GM19372 (cell line): ENCODE results near the gene NEAT1.

Experiments
- ATAC-seq: cut with Tn5 transposase; IDR thresholded peaks from one replicate; pipeline ENCODE4 v1.9.1; 2021; ENCODE audit warnings: mild to moderate bottlenecking, low read depth, moderate library complexity; ENCODE audit not compliant: unreplicated experiment

Gene NEAT1

DNA sequence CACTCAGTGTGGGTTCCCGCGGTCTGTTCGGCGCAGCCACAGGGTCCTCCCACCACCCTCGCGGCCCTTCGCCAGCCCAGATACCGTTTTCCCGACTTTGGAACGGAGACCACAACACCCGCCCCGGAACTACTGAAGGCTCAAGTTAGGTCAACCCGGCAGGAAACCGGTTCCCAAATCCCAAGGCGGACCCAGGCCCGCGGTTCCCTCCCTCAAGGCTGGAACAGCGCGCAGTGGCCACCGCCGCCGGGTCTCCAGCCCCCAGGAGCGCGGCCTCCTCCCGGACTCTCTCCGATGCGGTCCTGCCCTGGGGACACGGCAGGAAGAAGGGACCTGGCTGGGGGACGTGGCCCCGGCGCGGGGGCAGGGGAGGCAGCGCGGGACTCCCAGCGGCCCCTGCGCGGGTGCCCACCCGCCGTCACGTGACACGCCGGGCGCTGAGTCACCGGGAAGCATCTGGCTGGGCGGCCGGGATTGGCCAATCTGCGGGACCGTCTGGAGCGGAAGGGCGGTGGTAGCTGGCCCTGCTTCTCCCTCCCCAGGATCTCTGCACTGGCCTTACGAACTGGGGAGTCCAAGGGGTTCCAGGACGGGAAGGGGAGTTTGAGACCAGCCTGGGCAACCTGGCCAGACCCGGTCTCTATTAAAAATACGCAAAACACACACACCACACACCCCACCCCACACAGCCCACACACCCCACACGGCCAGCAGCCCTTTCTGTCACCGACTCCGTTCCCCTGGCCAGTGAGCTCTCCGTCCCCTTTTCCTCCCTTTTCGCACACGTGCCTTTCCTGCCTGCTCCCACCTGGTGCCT, 54.8 kb downstream of the NEAT1 start:
- peak; percentile 86 for ATAC-seq

DNA sequence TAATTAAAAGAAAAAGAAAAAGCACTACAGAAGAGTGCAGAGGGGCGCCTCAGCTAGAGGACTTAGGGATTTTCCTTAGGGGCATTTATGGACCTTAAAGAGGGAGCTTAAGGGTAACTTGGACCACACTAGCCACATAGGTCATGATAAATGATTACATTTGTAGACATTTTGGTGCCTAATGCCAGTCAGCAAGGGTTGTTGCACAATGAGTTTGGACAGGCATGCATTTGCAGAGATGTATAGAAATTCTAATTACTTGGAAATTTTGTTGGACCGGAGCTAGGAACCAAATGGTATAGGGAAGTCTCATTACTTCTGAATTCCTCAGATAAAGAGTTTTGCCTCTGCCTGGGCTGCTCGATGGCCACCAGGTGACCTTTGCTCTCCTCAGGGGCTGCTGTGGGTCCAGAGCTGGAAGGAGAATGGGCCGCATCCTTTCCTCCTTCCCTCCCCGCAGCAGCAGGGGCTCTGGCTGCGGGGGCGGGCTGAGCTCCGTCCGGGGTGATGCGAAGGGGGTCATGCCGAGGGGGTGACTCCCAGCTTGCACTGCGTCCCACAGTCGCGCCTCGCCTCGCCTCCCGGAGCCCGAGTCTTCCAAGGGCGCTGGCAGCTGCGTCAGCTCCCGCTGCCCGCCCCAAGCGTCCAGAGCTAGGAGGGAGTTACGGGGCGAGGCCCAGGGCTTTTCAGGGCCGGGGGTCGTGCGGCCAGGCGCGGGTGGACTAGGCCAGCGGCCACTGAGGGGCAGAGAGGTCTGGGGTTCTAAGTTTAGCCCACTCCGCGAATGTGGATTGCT, 56.0 kb downstream of the NEAT1 start:
- no peak for ATAC-seq

DNA sequence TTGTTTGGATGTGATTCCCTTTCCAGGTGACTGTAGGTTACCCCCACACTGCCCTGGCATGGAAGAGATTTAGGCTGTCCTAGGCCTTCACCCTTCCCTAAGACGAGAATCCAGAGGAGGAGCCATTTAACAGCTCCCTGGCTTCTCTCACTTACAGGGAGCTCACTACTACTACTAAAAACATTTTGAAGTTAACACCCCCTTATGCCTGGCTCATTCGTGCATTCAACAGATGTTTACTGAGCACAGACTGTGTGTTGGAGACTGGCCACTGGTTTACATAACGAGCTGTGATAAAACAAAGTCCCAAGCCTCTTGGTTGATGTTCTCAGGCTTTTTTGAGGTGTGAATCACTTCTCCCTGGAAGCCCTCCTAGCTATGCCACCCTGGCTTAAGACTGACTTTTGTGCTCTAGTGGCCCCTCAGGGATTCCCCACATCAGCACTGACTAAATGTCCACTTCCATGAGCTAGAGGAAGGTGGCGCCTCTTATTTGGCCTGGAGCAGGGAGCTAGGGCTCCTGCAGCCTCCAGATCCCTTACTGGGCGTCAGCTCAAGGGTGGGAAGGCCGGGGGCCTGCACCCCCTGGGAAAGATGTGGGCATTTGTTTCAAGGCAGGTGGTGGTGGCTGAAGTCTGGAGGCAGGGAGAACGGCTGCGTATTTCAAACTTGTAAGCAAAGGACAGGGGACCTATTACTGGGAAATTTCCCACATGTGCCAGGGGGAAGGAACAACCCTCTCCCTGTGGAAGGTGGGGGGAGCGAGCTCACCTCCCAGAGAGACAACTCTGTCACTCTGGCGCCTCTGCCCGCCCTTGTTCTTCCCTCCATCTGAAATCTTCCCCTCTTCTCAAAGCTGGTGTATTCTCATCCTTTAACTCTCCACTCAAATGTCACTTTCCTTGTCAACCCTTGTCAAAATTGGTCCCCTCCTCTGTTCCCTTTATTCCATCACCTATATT, 56.9 kb downstream of the NEAT1 start:
- no peak for ATAC-seq

DNA sequence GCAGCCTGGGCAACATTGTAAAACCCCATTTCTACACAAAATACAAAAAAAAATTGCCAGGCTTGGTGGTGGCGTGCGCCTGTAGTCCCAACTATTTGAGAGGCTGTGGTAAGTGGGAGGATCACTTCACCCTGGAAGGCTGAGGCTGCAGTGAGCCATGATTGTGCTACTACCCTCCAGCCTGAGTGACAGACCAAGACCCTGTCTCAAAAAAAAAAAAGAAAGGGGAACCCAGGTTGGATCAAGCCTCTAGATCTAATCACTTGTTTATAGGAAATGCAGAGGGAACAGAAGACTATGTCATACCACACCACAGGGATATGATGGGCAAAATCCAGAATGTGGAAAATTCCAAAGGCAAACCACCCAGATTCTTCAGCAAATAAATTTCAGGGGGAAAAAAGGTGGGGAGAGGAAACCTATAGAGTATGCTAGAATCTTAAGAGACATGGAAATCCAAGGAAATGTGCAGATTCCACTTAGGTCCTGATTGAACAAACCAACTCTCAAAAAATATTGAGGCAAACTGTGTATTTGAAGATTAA, 59.8 kb downstream of the NEAT1 start:
- no peak for ATAC-seq

DNA sequence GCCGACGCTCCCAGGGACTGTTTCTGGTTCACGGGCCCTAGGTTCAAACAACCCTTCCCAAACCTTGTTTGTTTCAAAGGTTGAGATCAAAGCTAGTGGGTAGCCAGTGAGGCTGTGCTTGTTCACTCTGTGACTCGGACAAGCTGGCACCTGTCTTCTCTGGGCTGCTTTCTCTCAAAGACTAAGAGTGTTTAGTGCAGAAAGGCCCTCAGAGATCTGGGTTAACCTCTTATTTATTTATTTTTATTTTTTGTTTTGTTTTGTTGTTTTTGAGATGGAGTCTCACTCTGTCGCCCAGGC, 63.3 kb downstream of the NEAT1 start:
- ATAC-seq, result no peak

DNA sequence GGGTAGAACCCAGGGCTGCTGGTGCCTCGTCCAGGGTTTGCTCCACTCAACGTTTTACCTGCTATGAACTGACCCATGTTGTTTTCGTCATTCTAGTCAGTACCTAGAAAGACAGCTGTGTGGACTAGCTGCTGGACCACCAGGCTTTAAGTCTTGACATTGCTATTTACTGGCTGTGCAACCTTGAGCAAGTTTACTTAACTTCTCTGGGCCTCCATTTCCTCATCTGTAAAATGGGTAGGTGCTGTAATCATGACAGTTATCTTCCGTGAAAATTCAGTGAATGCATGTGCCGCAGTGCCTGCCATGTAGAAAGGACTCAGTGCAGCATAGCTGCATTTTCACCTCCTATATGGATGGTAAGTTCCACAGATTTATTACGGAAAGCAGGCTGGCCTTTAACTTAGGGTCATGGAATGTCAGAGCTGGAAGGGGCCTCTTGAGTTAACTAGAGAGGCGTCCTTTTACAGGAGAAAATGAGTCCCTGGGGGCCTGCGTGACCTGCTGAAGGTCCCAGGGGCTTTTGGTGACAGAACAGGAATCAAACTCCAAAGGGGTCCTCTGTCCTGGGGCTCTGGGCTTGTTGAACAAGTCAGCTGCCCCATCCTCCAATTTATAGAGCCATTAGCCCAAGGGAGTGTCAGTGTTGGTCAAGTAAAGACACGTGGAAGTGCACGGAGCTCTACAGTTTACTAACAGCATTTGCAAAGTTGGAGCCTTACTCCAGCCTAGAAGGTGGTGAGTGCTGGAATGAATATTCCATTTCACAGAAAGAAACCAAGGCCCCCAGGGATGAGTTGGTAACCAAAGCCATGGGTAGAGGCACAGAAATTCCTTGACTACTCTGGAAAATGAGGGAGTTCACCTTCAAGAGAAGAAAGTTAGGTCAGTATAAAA, 64.2 kb downstream of the NEAT1 start:
- ATAC-seq, result no peak

DNA sequence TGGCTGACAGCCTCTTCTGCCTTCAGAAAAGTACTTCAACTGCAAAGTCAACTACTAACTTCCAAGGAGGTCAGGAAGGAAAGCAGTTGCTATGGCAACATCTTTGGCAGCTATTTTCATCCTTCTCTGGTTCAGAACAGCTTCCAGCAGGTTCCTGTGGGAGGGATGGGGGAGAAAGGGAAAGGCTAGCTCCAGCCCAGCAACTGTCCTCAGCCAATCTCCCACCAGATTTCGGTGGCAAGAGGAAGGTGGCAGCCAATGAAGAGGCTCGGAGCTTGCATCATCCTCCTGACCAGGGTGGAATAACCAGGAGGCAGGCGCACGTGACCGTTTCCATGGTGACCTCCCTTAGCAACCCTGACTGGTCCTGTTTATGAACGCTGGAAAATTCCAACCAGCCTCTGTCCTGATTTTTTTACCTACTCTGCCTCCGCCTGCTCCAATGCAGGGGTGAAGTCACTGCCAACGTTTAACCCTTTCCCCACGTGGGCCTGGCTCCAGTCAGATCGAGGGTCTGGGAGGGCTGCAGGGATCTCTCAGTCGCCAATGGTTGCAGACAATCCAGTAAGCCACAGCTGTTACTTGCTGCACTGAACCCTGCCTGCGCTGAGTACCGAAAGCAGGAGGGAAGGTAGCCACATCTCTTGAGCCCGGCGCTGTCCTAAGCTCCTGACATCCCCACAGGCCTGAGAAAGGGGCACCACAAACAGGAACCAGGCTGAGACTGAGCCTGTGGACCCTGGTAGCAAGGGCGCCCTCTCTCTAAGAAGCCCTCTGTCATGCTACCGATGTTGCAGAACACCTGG, 65.1 kb downstream of the NEAT1 start:
- no peak for ATAC-seq

DNA sequence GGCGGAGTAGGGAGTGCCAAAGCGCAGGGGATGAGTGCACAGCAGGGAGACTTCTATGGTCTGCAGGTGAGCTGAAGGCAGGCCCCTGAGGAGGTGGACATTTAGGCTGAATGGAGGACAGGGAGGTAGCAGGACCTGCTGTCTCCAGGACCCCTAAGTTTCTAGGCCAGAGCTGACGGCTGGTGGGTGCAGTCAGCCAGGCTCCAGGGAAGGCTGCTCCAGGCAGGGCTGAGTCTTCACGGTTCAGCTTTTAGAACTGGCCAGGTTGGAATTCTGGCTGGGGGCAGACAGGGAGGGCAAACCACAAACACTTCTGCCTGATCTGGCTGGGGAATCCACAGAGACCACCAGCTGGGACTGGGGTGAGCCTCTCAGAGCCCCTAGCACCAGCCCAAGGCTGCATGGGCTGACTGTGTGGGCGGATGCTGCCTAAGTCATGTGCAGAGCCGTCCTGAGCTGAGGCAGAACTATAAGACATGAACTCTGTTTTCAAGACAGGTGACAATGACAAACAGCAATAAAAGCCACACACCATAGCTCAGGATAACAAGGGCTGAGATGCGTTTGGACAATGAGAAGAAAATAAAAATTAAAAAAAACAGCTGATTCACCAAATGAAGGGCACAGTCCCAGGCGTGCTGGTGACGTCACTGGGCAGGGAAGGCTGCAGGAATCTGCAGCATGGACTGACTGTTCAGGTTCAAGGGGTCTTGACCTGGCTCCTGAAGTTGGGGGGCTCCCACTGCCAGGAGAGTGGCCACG, 65.9 kb downstream of the NEAT1 start:
- no peak for ATAC-seq

DNA sequence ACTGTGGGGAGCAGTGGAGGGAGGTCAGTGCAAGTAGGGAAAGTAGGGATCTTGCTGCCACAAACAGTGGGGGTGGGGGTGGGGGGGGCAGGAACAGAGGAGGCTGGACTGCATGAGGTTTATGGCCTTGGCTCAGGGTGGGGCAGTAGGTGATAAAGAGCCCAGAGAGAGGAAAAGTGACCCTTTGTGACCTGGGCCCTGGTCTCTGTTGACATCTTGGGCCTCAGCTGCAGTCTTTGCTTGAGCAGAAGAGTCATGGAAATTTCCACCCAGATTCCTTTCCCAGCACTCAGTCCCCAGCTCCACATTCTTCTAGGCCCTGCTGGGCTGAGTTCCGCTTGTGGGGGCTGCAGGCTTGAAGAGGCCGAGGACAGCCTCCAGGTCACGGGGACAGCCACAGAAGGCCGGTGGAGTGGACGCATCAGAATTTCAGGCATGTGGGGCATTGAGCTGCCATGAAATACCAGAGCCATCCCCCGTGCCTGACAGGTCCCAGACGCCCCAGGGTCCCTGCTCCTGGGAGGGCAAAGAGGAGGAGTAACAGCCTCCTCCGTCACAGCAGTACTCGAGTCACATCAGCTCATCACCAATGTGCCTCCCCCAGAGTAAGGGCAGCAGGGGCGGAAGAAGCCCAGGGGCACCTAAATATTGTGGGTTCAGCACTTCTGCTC, 66.6 kb downstream of the NEAT1 start:
- no peak for ATAC-seq

DNA sequence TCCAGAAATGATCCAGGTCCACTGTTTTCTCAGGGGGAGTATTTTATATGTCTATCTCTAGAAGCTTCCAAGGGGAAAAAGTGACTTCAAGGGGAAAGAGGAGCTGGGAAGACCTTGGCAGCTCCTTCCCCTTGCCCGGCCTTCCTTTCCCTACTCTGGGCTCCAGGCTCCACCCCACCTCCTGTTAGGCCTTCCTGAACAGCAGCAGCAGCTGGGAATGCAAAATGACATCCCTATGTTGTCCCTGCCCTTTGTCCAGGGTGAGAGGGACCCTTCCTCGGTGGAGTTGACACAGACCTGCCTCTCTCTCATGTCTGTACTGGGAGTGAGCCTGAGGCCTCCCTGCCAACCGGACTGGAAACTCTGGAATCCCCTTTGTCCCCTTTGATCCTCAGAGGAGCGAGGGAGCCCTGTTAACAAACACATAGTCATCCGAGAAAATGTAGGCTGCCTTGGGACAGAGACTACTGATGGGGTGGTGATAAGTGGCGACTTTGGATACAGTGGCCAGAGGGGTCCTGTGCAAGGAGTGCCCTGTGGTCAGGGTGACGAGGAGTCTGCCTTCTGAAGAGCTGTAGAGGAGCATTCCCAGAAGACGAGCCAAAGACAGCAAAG, 67.2 kb downstream of the NEAT1 start:
- no peak for ATAC-seq

DNA sequence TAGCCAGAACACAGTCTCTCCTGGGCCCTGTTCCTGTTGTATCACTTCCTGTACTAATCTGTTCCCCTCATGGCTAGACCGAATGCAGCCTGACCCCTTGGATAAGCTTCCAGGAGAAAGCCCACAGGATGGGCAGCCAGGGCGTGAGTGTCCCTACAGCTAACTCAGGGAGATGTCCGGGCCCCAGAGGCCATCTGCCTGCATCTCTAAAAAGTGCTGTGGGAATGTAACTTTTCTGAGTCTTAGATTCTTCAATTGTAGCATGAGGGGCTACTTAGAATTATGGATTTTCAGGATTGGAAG, 68.5 kb downstream of the NEAT1 start:
- ATAC-seq, result no peak

DNA sequence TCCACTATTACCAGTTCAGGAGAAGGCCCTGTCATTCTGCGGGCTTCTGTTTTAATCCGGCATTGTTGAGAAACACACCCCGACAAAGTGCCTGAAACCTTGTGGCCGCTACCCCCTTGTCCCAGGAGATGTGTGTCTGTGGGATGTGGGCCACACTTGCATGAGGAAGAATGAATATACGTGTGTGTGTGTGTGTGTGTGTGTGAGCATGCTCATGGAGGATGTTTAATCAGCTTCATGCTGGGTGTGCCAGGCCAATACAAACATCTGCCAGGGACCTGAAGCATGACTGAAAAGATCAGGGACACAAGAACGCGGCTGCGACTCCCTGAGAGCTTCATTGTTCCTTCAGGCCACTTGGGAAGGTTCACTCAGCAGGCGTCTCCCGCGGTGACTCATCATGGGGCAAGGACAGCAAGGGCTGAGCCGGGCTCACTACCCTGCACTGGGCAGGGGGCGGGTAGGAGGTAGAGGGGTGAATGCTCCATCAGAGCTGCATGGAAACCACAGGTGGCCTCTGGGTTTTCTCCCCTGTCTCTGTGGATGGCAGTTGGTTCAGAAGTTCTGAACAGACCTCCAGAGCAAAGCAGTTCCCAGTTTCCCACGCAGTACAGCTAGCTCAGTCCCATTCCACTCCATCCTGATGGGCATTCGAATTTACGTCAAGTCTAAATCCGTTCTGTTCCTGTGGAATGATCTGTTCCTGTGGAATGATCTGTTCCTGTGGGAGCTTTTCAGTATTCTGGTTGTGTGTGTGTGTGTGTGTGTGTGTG, 69.2 kb downstream of the NEAT1 start:
- no peak for ATAC-seq

DNA sequence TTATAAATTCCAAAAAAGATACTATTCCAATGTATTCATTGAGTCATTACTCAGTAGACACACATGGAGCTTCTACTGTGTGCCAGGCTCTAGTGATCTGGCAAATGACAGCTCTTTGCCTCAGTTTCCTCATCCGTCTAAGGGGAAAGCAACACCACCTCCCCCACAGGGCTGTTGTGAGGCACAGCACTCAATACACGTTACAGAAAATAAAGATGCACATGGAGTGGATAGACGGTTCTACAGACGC, 69.7 kb downstream of the NEAT1 start:
- no peak for ATAC-seq

DNA sequence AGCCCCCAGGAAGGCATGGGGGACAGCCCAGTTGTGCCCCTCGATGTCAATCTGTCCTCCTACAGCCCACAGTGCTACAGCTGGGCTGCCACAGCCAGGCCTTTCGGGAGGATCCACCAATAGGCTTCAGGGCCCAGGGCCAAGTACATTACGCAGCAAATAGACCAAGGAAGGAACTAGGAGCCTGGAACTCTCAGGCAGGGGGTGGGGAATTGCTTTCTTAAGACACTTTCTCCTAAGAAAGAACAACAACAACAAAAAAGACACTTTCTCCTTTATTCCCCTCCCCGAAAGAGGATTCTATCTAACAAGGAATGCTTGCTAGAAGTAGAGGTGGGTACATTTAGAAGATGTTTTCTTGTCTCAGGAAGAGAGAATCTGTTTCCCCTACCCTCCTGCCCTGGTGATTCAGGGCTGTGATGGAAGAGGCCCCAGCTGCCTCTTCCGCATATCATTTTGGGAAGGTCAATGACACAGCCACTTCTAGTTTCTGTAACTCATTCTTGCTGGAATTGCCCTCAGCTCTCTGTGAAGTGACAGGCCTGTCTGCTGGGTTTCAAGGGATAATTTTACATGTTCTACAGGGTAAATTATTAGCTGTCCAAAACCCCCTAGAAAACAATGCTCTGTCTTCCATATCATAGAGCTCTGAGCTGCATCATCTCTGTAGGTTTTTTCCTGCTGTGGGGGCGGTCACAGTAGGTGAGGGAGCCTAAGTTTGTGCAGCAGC, 70.2 kb downstream of the NEAT1 start:
- no peak for ATAC-seq

DNA sequence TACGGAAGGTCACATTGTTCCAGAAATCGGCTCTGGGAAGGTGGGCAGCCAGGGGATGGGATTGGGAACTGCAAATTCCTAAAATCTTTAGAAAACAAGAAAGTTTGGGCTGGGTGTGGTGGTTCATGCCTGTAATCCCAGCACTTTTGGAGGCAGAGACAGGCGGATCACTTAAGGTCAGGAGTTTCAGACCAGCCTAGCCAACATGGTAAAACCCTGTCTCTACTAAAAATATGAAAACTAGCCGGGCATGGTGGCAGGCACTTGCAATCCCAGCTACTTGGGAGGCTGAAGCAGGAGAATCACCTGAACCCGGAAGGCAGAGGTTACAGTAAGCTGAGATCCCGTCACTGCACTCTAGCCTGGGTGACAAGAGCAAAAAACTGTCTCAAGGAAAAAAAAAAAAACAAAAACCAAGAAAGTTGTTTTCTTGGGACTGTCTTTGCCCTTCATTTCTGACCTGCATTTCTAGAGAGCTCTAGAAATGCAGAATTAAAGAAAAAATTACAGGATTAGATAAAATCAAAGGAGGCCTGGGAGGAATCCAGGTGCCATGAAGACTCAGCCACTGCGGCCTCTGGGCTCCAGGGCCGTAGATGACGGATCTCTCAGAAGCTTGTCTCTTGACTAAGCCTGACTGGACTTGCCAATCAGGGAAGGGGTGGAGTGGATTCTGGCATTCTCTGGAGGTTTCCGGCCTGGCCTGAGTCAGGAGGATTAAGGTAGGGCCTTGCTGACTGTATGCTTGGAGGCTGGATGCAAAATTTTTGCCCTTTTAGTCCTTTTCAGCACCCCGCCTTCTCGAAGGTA, 71.0 kb downstream of the NEAT1 start:
- no peak for ATAC-seq
